Caco-2 (cell line): ENCODE measurements around the gene GALNT14. TPM values are rescaled to one million over a fixed set of nuclear protein-coding genes. Genes with fewer than 3 reads are reported as not detected.

Source experiments
- BruUV-seq: library from RNA; stranded (reverse); fragments of 400-500 nt; replicated peaks from 2 replicates; lab custom pipeline; 2021; lab: Mats Ljungman, UMichigan
- CTCF ChIA-PET: fragments of 300-600 bp; sonication (Branson Sonifier 250); formaldehyde crosslinking; loops from one replicate; lab custom pipeline; 2022; ENCODE audit warnings: antibody characterized with exemption; lab: Charles Lee
- POLR2A ChIA-PET: fragments of 300-600 bp; sonication (Branson Sonifier 250); formaldehyde crosslinking; loops from one replicate; lab custom pipeline; 2022; ENCODE audit warnings: antibody characterized with exemption; lab: Charles Lee
- DNase-seq, 2 experiments: peaks; one replicate each; pipeline versions ENCODE4 v3.0.0 to v3.0.0-alpha.2; 2020 to 2022
- H3K27me3 ChIP-seq: replicated peaks from 2 replicates; pipeline ENCODE4 v1.6.0; 2011; ENCODE audit warnings: low read length; ENCODE audit not compliant: control insufficient read depth, insufficient read depth
- H3K36me3 ChIP-seq: 2 replicates; pipeline ENCODE4 v1.5.1; 2011; ENCODE audit warnings: low read length; ENCODE audit not compliant: control insufficient read depth, insufficient read depth
- H3K4me1 ChIP-seq: fragments of 250-450 bp; sonication (Bioruptor Pico); 2 replicates; pipeline ENCODE4 v1.5.1; 2020; ENCODE audit warnings: mild to moderate bottlenecking
- H3K4me3 ChIP-seq: 2 replicates; pipeline ENCODE4 v1.5.1; 2011; ENCODE audit warnings: low read depth, mild to moderate bottlenecking, control low read depth, low read length
- H3K9me3 ChIP-seq: fragments of 250-450 bp; sonication (Bioruptor Pico); 2 replicates; pipeline ENCODE4 v1.5.1; 2020; ENCODE audit warnings: mild to moderate bottlenecking, moderate library complexity
- H3K27ac Mint-ChIP-seq: one replicate; pipeline ENCODE4 v1.8.0; 2022; ENCODE audit warnings: mixed read lengths; ENCODE audit not compliant: unreplicated experiment
- H3K27me3 Mint-ChIP-seq: one replicate; pipeline ENCODE4 v1.8.0; 2022; ENCODE audit warnings: mixed read lengths; ENCODE audit not compliant: insufficient read depth, unreplicated experiment
- H3K36me3 Mint-ChIP-seq: one replicate; pipeline ENCODE4 v1.8.0; 2022; ENCODE audit warnings: mild to moderate bottlenecking, mixed read lengths; ENCODE audit not compliant: insufficient read depth, unreplicated experiment
- H3K4me1 Mint-ChIP-seq: one replicate; pipeline ENCODE4 v1.8.0; 2022; ENCODE audit warnings: low read depth, mixed read lengths; ENCODE audit not compliant: unreplicated experiment
- H3K4me3 Mint-ChIP-seq: one replicate; pipeline ENCODE4 v1.8.0; 2022; ENCODE audit warnings: mild to moderate bottlenecking, moderate library complexity, mixed read lengths; ENCODE audit not compliant: unreplicated experiment
- H3K9me3 Mint-ChIP-seq: one replicate; pipeline ENCODE4 v1.8.0; 2022; ENCODE audit warnings: mixed read lengths; ENCODE audit not compliant: unreplicated experiment
- CTCF ChIP-seq, 2 experiments: fragments of 200-600 bp in 1 of 2; IDR thresholded peaks; 1 replicate in 1 of 2; 2 replicates in 1 of 2; pipeline versions ENCODE4 v1.5.1 to v1.8.0; 2011 to 2022; ENCODE audit warnings: antibody characterized with exemption in 1 of 2, control low read depth in 1 of 2, inconsistent platforms in 1 of 2, low read depth in 1 of 2, low read length in 1 of 2, mild to moderate bottlenecking in 1 of 2, moderate library complexity in 1 of 2; ENCODE audit not compliant: insufficient read depth in 1 of 2, severe bottlenecking in 1 of 2, unreplicated experiment in 1 of 2
- intact Hi-C: fragments of 100-400 bp; cut with micrococcal nuclease; formaldehyde crosslinking; loops from one replicate; pipeline ENCODE4 v1.10.0; 2022; ENCODE audit not compliant: unreplicated experiment
- total RNA-seq: library from RNA; stranded (reverse); gene quantifications from 2 replicates; pipeline ENCODE4 v1.2.3, GENCODE V29; 2022

The GALNT14 gene
- total RNA-seq, 1 experiment from 2014 or later: not detected

GRCh38 chr2:31047599-31047998, 90.6 kb downstream of the GALNT14 start:
- Histone ChIP-seq H3K36me3 (no peaks in the 10 kb centered on the region), H3K27me3 (no peaks in the 10 kb centered on the region), H3K4me3 (no peak overlapping the region), H3K9me3 (no peaks in the 10 kb centered on the region), H3K4me1 (no peaks in the 10 kb centered on the region)
- Mint-ChIP-seq H3K36me3 (no peaks in the 10 kb centered on the region), H3K9me3 (no peaks in the 10 kb centered on the region), H3K27me3 (peaks cover 2% of the 10 kb centered on the region), H3K4me3 (no peak overlapping the region), H3K27ac (no peak overlapping the region), H3K4me1 (no peaks in the 10 kb centered on the region)
- CTCF ChIA-PET: no interaction called here
- intact Hi-C loops: no loop called here
- no TSS peak for BruUV-seq
- DNase-seq: no peak
- no peak for TF ChIP-seq CTCF (IDR thresholded peaks at IDR 0.05; ENCODE audit: insufficient read depth in 1 of 2, low read depth in 1 of 2, low read length in 1 of 2, severe bottlenecking in 1 of 2, unreplicated experiment in 1 of 2)
- POLR2A ChIA-PET: no interaction called here

GRCh38 chr2:31038385-31038784, 99.9 kb downstream of the GALNT14 start:
- Mint-ChIP-seq H3K4me3 (no peak overlapping the region), H3K27me3 (peaks cover 6% of the 10 kb centered on the region), H3K27ac (no peak overlapping the region), H3K9me3 (peaks cover 34% of the 10 kb centered on the region), H3K36me3 (no peaks in the 10 kb centered on the region), H3K4me1 (no peaks in the 10 kb centered on the region)
- BruUV-seq: no TSS peak
- H3K4me3 ChIP-seq: no peak overlapping the region
- TF ChIP-seq CTCF (IDR thresholded peaks at IDR 0.05; ENCODE audit: insufficient read depth in 1 of 2, low read depth in 1 of 2, low read length in 1 of 2, severe bottlenecking in 1 of 2, unreplicated experiment in 1 of 2): peak in 1 of 2 experiments; percentile 2
- POLR2A ChIA-PET: no interaction called here
- no peaks in the 10 kb centered on the region for H3K4me1 ChIP-seq
- H3K36me3 ChIP-seq: no peaks in the 10 kb centered on the region
- intact Hi-C loops: no loop called here
- no peaks in the 10 kb centered on the region; the same call in 1 of the 2 replicates for H3K27me3 ChIP-seq
- peak in 1 of 2 experiments; percentile 23 for DNase-seq
- CTCF ChIA-PET: interaction anchor here (0.7 kb wide), 1 partner anchor 1539 kb away, joined by 5 read pairs; no protein-coding TSS in a partner anchor
- peaks cover 18% of the 10 kb centered on the region for H3K9me3 ChIP-seq

GRCh38 chr2:31037058-31037457, 101.2 kb downstream of the GALNT14 start:
- Histone ChIP-seq H3K9me3 (peaks cover 18% of the 10 kb centered on the region), H3K4me1 (no peaks in the 10 kb centered on the region), H3K36me3 (no peaks in the 10 kb centered on the region), H3K4me3 (no peak overlapping the region), H3K27me3 (no peaks in the 10 kb centered on the region)
- Mint-ChIP-seq H3K27me3 (peaks cover 6% of the 10 kb centered on the region), H3K4me1 (no peaks in the 10 kb centered on the region), H3K27ac (no peak overlapping the region), H3K9me3 (peaks cover 34% of the 10 kb centered on the region), H3K36me3 (no peaks in the 10 kb centered on the region), H3K4me3 (no peak overlapping the region)
- DNase-seq: no peak
- POLR2A ChIA-PET: no interaction called here
- no TSS peak for BruUV-seq
- CTCF ChIA-PET: no interaction called here
- no peak for TF ChIP-seq CTCF (IDR thresholded peaks at IDR 0.05; ENCODE audit: insufficient read depth in 1 of 2, low read depth in 1 of 2, low read length in 1 of 2, severe bottlenecking in 1 of 2, unreplicated experiment in 1 of 2)
- intact Hi-C loops: no loop called here
